Measurements from ENCODE around the gene METRN. TPM values are rescaled to one million over a fixed set of nuclear protein-coding genes. Genes with fewer than 3 reads are reported as not detected.

METRN gene
- total and polyA plus RNA-seq, 2 donors (not counting 1 experiment from before 2014, with no cell fraction given): 6.9 to 10.4 TPM

DNA sequence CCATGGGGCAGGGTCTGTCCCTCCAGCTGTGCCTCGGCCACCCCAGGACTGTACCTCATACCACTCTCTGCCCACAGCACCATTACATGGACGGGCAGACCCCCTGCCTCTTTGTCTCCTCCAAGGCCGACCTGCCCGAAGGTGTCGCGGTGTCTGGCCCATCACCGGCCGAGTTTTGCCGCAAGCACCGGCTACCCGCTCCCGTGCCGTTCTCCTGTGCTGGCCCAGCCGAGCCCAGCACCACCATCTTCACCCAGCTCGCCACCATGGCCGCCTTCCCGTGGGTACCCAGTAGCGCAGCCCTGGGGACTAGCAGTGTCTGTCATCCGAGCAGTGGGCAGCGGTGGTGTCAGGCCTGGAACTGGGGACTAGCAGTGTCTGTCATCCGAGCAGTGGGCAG lies 42.1 kb upstream of the METRN start:
- Histone ChIP-seq H3K9me3 (ENCODE audit: control extremely low read depth in 1 of 3, control insufficient read depth in 2 of 3, insufficient read depth in 1 of 3, low read length in 2 of 3) (peaks cover 0 to 7% (median 0%) of the 10 kb centered on the region in 3 donors), H3K4me2 (replicated peaks; ENCODE audit: low read depth, low read length, poor library complexity, severe bottlenecking) (no peak overlapping the region), H3K36me3 (replicated peaks in 1 of 2; ENCODE audit: control extremely low read depth in 1 of 2, control insufficient read depth in 1 of 2, extremely low read depth in 1 of 2, insufficient read depth in 2 of 2, low read length in 1 of 2) (peaks cover 0 to 31% of the 10 kb centered on the region in 2 experiments), H3K27me3 (replicated peaks in 1 of 4; ENCODE audit: control extremely low read depth in 1 of 4, control insufficient read depth in 3 of 4, insufficient read depth in 4 of 4, low read length in 3 of 4) (peaks cover 0 to 25% (median 11%) of the 10 kb centered on the region in 4 experiments), H2AFZ (ENCODE audit: insufficient read depth, low read depth, low read length, poor library complexity, severe bottlenecking) (no peak overlapping the region), H4K20me1 (ENCODE audit: control insufficient read depth, insufficient read depth, low read length, poor library complexity, severe bottlenecking) (peaks cover 31% of the 10 kb centered on the region), H3K4me3 (ENCODE audit: control extremely low read depth in 1 of 5, extremely low read depth in 1 of 5, insufficient read depth in 1 of 5, low read depth in 2 of 5, low read length in 4 of 5) (no peak overlapping the region), H3K9ac (ENCODE audit: low read length) (no peak overlapping the region), H3K4me1 (ENCODE audit: control insufficient read depth in 2 of 2, insufficient read depth in 2 of 2, low read length in 2 of 2) (peaks cover 15 to 27% of the 10 kb centered on the region in 2 donors), H3K27ac (ENCODE audit: low read length in 2 of 2) (no peak overlapping the region), H3K79me2 (ENCODE audit: control insufficient read depth, insufficient read depth, low read length) (peaks cover 5% of the 10 kb centered on the region)
- DNase-seq (no peak), ATAC-seq (ENCODE audit: low read depth) (no peak)
- ChIA-PET POLR2A (no interaction called here), CTCF (interaction anchor here (1.2 kb wide), 1 partner anchor 11 kb away, joined by 3 read pairs; no protein-coding TSS in a partner anchor)
- H3K4me1 Mint-ChIP-seq: peaks cover 19% of the 10 kb centered on the region
- 97% methylated on average over 21 of the region's 21 CpGs for WGBS (ENCODE audit: insufficient coverage)
- TF ChIP-seq EZH2 (IDR thresholded peaks at IDR 0.05; ENCODE audit: borderline replicate concordance, insufficient read depth, low read depth, low read length, poor library complexity, severe bottlenecking) (no peak), CTCF (IDR thresholded peaks at IDR 0.05) (no peak)
- H3K4me3 Mint-ChIP-seq: no peak overlapping the region
- no peak overlapping the region for H3K27ac Mint-ChIP-seq
- no peaks in the 10 kb centered on the region for H3K9me3 Mint-ChIP-seq (ENCODE audit: insufficient read depth)
- H3K27me3 Mint-ChIP-seq: peaks cover 6% of the 10 kb centered on the region
- intact Hi-C loops (cut with micrococcal nuclease): no loop called here

DNA sequence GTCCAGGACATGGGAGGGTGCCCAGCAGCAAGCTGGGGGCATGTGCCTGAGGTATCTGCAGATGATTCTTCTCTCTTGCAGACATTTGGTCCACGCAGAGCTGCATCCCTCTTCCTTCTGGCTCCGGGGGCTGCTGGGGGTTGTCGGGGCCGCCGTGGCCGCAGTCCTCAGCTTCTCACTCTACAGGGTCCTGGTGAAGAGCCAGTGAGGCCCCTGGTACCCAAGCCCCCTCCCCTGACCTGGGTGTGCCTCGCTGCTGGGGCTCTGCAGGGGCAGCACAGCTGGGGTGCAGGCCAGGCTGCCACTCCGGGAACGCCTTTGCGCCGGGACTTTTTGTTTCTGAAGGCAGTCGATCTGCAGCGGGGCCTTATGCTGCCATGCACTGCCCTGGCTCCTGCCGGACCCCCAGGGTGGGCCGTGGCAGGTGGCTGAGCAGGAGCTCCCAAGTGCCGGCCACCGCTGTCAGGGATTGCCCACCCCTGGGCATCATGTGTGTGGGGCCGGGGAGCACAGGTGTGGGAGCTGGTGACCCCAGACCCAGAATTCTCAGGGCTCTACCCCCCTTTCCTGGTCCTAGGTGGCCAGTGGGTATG lies 41.4 kb upstream of the METRN start:
- Histone ChIP-seq H3K27ac (ENCODE audit: low read length in 2 of 2) (no peak overlapping the region), H3K4me3 (ENCODE audit: control extremely low read depth in 1 of 5, extremely low read depth in 1 of 5, insufficient read depth in 1 of 5, low read depth in 2 of 5, low read length in 4 of 5) (no peak overlapping the region), H3K36me3 (replicated peaks in 1 of 2; ENCODE audit: control extremely low read depth in 1 of 2, control insufficient read depth in 1 of 2, extremely low read depth in 1 of 2, insufficient read depth in 2 of 2, low read length in 1 of 2) (peaks cover 0 to 31% of the 10 kb centered on the region in 2 experiments), H3K9ac (ENCODE audit: low read length) (no peak overlapping the region), H3K4me1 (ENCODE audit: control insufficient read depth in 2 of 2, insufficient read depth in 2 of 2, low read length in 2 of 2) (peaks cover 14 to 31% of the 10 kb centered on the region in 2 donors), H3K79me2 (ENCODE audit: control insufficient read depth, insufficient read depth, low read length) (peaks cover 3% of the 10 kb centered on the region), H4K20me1 (ENCODE audit: control insufficient read depth, insufficient read depth, low read length, poor library complexity, severe bottlenecking) (peaks cover 30% of the 10 kb centered on the region), H3K4me2 (replicated peaks; ENCODE audit: low read depth, low read length, poor library complexity, severe bottlenecking) (no peak overlapping the region), H2AFZ (ENCODE audit: insufficient read depth, low read depth, low read length, poor library complexity, severe bottlenecking) (no peak overlapping the region), H3K9me3 (ENCODE audit: control extremely low read depth in 1 of 3, control insufficient read depth in 2 of 3, insufficient read depth in 1 of 3, low read length in 2 of 3) (peaks cover 0 to 7% (median 0%) of the 10 kb centered on the region in 3 donors), H3K27me3 (replicated peaks in 1 of 4; ENCODE audit: control extremely low read depth in 1 of 4, control insufficient read depth in 3 of 4, insufficient read depth in 4 of 4, low read length in 3 of 4) (peaks cover 0 to 25% (median 11%) of the 10 kb centered on the region in 4 experiments)
- TF ChIP-seq EZH2 (IDR thresholded peaks at IDR 0.05; ENCODE audit: borderline replicate concordance, insufficient read depth, low read depth, low read length, poor library complexity, severe bottlenecking): no peak
- no peak for TF ChIP-seq CTCF (IDR thresholded peaks at IDR 0.05)
- ChIA-PET CTCF (interaction anchor here (1.2 kb wide), 1 partner anchor 12 kb away, joined by 3 read pairs; no protein-coding TSS in a partner anchor), POLR2A (no interaction called here)
- no peak overlapping the region for H3K27ac Mint-ChIP-seq
- no peak for DNase-seq
- 95% methylated on average over 17 of the region's 18 CpGs for WGBS (ENCODE audit: insufficient coverage)
- peaks cover 6% of the 10 kb centered on the region for H3K27me3 Mint-ChIP-seq
- no peak for ATAC-seq (ENCODE audit: low read depth)
- H3K4me1 Mint-ChIP-seq: peaks cover 19% of the 10 kb centered on the region
- H3K4me3 Mint-ChIP-seq: no peak overlapping the region
- intact Hi-C loops (cut with micrococcal nuclease): no loop called here
- no peaks in the 10 kb centered on the region for H3K9me3 Mint-ChIP-seq (ENCODE audit: insufficient read depth)
